Epithelial cell of esophagus (primary cell): ENCODE data around the gene SEC16A.

Experiments used
- DNase-seq: peaks from one replicate; pipeline ENCODE4 v3.0.0; 2010; ENCODE audit warnings: low read depth
- H3K4me3 ChIP-seq: 2 replicates; pipeline ENCODE4 v1.5.1; 2011; ENCODE audit warnings: mild to moderate bottlenecking, low read length, control low read depth
- TF ChIP-seq, protein P1 (sequence below): IDR thresholded peaks from 2 replicates; pipeline ENCODE4 v1.5.1; 2011; ENCODE audit warnings: low read depth, mild to moderate bottlenecking, low read length, control low read depth, inconsistent platforms; ENCODE audit not compliant: insufficient read depth; ENCODE audit errors: missing control alignments

The SEC16A gene

DNA sequence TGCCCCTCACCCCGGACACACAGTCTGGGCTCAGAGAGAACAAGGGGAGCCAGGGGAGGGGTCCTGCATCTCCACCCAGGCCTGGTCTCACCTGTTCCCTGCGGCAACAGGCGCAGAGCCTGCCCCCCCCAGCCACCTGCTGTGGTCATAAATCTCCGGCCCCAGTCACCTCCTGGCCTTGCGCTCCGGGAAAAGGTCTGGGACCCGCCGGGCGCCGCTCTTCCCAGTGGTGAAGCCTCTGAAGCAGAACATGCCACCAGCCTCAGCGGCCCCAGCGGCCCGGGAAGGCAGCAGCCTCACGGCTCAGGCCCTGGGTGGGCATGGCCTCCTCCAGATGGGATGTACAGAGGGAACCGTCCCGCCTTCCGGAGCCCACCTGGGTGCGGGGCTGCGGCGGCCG lies 42.4 kb upstream of the SEC16A start:
- no peak for DNase-seq
- H3K4me3 ChIP-seq: no peak overlapping the region
- TF ChIP-seq, protein P1, sequence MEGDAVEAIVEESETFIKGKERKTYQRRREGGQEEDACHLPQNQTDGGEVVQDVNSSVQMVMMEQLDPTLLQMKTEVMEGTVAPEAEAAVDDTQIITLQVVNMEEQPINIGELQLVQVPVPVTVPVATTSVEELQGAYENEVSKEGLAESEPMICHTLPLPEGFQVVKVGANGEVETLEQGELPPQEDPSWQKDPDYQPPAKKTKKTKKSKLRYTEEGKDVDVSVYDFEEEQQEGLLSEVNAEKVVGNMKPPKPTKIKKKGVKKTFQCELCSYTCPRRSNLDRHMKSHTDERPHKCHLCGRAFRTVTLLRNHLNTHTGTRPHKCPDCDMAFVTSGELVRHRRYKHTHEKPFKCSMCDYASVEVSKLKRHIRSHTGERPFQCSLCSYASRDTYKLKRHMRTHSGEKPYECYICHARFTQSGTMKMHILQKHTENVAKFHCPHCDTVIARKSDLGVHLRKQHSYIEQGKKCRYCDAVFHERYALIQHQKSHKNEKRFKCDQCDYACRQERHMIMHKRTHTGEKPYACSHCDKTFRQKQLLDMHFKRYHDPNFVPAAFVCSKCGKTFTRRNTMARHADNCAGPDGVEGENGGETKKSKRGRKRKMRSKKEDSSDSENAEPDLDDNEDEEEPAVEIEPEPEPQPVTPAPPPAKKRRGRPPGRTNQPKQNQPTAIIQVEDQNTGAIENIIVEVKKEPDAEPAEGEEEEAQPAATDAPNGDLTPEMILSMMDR: no peak

DNA sequence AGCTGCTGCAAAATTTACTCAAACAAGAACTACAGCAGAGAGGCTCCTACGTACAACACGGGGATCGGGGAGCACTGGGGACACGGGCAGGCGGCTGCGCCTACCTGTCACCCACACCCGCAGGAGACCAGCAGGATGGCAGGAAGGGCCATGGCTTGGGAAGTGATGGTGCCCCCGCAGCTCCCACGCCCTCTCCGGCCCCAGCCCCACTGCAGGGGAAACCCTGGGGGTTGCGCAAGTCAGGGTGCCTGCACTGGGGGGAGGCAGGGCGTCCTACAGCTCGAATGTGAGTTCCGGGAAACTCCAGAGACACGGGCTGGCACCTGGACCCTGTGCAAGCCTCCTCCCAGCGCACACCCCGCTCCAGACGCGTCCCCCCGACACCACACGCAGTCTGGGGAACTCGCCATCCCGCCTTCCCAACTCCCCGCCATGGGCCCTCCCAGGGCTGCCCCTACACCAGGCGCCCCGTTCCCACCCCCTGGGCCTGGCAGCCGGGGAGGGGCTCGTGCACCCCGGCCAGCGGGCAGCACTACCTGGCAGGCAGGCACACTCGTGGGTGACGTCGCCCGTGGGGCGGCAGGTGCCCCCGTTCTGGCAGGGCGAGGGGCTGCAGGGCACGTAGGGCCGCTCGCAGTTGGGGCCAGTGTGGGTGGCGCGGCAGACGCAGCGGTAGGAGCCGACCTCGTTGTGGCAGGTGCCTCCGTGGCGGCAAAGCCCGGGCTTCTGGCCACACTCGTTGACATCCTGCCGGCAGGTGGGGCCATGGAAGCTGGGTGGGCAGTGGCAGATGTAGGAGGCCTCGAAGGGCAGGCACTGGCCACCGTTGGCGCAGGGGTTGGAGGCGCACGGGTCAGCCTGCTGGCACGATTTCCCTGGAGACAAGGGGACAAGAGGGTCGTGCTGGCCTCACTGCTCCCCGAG lies 39.7 kb upstream of the SEC16A start:
- no peak for DNase-seq
- no peak overlapping the region for H3K4me3 ChIP-seq
- TF ChIP-seq, protein P1: no peak

DNA sequence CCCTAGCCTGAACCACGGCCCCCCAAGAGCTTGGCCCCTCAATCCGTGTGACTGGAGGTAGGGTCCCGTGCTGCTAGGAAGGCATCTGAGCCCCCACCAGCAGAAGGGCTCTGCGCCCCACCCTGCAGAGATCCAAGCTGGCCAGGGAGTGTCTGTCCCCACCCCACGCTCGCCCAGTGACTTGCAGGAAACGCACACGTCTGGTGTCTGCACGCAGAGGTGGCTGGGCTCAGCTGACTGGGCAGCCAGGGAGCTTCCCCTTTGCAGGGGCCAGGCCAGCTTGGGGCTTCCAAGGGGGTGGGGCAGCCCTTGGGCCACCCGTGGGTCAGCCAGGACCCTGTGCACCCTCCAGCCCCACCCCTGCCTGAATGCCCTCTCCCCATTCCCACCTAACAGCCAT lies 38.7 kb upstream of the SEC16A start:
- H3K4me3 ChIP-seq: no peak overlapping the region
- no peak for DNase-seq
- TF ChIP-seq, protein P1: no peak

DNA sequence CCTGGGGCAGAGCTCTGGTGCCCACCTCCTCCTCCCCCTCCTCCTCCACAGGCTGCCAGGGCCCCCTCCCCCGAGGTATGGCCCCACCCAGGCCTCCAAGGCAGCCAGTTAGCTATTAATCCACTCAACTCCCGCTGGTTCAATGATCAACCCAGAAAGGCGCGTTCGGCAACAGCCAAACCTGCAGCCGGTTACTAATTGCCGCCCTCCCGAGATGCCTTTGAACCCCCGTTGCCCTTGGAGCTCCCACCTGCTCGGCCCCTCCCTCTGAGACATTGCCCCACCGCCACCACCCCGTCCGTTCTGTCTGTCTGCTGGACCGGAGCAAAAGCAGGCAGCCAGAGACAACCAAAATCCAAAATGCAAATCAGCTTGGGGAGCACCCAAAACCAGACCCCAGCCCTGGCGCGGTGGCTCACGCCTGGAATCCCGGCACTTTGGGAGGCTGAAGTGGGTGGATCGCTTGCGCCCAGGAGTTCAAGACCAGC lies 37.3 kb upstream of the SEC16A start:
- TF ChIP-seq, protein P1: no peak
- H3K4me3 ChIP-seq: no peak overlapping the region
- no peak for DNase-seq

DNA sequence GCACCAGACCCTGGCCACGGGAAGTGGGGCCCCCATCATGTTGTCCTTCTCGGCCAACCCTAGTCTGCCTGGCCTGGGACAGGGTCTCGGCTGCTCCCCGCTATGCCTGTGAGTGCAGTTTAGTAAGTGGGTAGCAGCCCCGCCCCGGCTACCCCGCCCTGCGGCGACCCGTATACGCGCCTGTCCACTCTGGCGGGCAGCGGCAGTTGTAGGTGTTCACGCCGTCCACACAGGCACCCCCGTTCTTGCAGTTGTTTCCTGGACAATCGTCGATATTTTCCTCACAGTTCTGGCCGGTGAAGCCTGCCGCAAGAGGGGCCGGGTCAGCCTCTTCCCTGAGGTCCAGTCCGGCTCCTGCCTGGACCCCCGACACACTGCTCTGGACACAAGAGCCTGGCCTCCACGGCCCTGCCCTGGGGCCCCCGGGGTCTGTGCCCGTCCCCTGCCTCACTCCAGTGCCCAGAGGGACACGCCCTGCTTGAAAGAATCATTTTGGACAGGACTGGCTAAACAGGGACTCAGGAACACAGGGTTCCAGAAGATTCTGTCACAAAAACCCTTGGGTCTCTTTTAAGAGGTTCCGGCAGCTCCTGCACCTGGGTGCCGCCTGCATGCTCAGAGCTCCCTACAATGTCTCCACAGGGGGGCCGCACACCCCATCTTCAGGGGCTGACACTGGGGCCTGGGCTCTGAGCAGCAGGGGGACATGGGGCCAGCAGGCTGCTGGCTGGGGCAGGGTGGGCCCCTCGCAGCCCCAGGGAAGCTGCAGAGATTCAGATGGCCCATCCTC lies 36.6 kb upstream of the SEC16A start:
- H3K4me3 ChIP-seq: no peak overlapping the region
- DNase-seq: no peak
- TF ChIP-seq, protein P1: no peak

DNA sequence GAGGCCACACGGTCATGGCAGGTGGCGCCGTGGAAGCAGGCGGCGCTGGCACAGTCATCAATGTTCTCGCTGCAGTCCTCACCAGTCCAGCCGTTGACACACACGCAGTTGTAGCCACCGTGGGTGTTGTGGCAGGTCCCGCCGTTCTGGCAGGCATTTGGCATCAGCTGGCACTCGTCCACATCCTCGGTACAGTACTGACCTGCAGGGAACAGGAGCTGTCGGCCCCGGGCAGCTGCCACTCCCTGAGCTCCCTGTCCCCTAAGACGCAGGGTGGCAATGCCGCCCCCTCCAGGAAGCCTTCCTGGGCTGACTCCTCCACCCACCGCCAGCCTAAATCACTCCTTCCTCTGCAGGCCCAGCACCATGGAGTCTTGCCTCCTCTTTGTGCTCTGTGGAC lies 35.8 kb upstream of the SEC16A start:
- H3K4me3 ChIP-seq: no peak overlapping the region
- DNase-seq: no peak
- TF ChIP-seq, protein P1: no peak
